ENCODE results near the gene OR6K3. TPM values are rescaled to one million over a fixed set of nuclear protein-coding genes. Genes with fewer than 3 reads are reported as not detected.

OR6K3 gene
- total RNA-seq, 1 donor from 2014 or later, result 2.2 TPM

DNA sequence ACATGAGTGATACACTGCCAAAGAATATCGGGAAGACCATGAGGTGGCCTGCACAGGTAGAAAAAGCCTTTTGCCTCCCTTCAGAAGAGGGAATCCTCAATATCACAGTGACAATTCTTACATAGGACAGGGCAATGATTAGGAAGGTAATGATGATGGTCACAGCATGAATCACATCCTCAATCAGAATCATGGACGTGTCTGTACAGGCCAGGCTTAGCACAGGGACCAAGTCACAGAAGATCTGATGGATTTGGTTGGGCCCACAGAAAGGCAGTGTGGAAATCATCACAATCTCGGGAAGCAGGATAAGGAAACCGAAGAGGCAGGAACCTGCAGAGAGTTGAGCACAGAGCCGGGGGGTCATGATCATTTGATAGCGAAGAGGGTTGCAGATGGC is 3.2 kb downstream of the OR6K3 start:
- H3K27ac ChIP-seq, result no peak overlapping the region
- intact Hi-C loops (cut with DNase I), result no loop called here
- H3K9me3 ChIP-seq, result no peaks in the 10 kb centered on the region
- H3K36me3 ChIP-seq, result no peaks in the 10 kb centered on the region
- ATAC-seq (no peak), DNase-seq (no peak)
- H3K4me3 ChIP-seq, result no peak overlapping the region
- H3K4me1 ChIP-seq, result no peaks in the 10 kb centered on the region
- H3K27me3 ChIP-seq (ENCODE audit: low read depth), result no peaks in the 10 kb centered on the region
- TF ChIP-seq, protein P1, sequence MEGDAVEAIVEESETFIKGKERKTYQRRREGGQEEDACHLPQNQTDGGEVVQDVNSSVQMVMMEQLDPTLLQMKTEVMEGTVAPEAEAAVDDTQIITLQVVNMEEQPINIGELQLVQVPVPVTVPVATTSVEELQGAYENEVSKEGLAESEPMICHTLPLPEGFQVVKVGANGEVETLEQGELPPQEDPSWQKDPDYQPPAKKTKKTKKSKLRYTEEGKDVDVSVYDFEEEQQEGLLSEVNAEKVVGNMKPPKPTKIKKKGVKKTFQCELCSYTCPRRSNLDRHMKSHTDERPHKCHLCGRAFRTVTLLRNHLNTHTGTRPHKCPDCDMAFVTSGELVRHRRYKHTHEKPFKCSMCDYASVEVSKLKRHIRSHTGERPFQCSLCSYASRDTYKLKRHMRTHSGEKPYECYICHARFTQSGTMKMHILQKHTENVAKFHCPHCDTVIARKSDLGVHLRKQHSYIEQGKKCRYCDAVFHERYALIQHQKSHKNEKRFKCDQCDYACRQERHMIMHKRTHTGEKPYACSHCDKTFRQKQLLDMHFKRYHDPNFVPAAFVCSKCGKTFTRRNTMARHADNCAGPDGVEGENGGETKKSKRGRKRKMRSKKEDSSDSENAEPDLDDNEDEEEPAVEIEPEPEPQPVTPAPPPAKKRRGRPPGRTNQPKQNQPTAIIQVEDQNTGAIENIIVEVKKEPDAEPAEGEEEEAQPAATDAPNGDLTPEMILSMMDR (IDR thresholded peaks at IDR 0.05), result no peak

DNA sequence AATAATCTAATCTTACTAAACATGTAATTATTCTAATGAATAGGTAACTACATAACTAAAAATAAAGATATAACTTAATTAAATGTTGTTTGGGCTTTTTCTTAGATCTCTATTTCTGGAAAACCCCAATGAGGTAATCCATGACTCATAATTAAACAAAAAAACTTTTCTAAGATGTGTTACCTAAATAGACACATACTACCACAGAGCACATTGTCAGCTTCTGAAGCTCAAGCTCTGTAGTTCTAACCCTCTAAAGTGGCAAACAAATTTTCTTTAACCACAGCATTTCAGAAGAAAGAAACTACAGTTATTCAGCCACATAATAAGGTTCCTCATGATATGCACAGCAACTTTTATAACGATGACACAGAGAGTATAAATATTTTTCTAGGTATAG is 4.2 kb downstream of the OR6K3 start:
- no peak overlapping the region for H3K4me3 ChIP-seq
- TF ChIP-seq, protein P1 (IDR thresholded peaks at IDR 0.05), result no peak
- intact Hi-C loops (cut with DNase I), result no loop called here
- DNase-seq (no peak), ATAC-seq (no peak)
- no peak overlapping the region for H3K27ac ChIP-seq
- no peaks in the 10 kb centered on the region for H3K9me3 ChIP-seq
- no peaks in the 10 kb centered on the region for H3K36me3 ChIP-seq
- no peaks in the 10 kb centered on the region for H3K4me1 ChIP-seq
- H3K27me3 ChIP-seq (ENCODE audit: low read depth), result no peaks in the 10 kb centered on the region

DNA sequence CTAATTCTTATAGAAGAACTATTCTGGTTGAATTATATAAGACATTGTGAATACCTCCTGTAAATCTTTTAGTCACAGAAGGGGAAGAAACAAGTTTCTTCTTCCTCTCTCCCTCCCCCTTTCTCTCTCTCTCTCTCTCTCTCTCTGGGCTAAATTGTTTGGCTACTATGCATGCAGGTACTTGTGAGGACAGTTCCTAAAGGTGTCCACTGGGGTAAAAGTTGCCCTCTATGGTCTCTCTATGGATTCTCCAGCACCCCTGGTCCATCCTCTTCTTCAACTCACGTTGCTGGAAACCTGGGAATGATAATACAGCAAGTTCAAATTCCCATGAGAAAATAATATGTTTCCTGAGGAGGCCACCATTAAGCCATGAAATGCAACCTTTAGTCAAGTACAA is 5.8 kb downstream of the OR6K3 start:
- H3K27me3 ChIP-seq (ENCODE audit: low read depth), result no peaks in the 10 kb centered on the region
- no peaks in the 10 kb centered on the region for H3K36me3 ChIP-seq
- H3K4me1 ChIP-seq, result no peaks in the 10 kb centered on the region
- TF ChIP-seq, protein P1 (IDR thresholded peaks at IDR 0.05), result no peak
- H3K9me3 ChIP-seq, result no peaks in the 10 kb centered on the region
- intact Hi-C loops (cut with DNase I), result no loop called here
- no peak overlapping the region for H3K27ac ChIP-seq
- ATAC-seq (no peak), DNase-seq (no peak)
- H3K4me3 ChIP-seq, result no peak overlapping the region

DNA sequence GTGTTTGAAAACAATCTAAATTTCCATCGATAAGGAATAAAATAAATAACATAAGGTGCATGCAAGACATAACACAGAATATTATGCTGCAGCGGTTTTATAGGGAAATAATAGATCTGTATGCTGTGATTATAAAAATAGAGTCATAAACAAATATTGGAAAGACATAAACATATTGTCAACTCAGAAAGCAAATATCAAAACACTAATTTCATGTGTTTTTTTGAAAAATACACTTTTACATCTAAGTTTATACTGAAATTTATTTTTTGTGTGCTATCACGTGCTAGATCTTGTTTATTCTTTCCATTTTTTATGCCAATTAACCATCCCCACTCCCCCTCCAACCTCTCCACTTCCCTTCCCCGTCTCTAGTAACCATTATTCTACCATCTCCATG is 9.4 kb downstream of the OR6K3 start:
- intact Hi-C loops (cut with DNase I), result no loop called here
- Histone ChIP-seq H3K9me3 (no peaks in the 10 kb centered on the region), H3K4me1 (no peaks in the 10 kb centered on the region), H3K4me3 (no peak overlapping the region), H3K27ac (no peak overlapping the region), H3K36me3 (no peaks in the 10 kb centered on the region), H3K27me3 (ENCODE audit: low read depth) (no peaks in the 10 kb centered on the region)
- TF ChIP-seq, protein P1 (IDR thresholded peaks at IDR 0.05), result no peak
- ATAC-seq, result no peak
- no peak for DNase-seq

DNA sequence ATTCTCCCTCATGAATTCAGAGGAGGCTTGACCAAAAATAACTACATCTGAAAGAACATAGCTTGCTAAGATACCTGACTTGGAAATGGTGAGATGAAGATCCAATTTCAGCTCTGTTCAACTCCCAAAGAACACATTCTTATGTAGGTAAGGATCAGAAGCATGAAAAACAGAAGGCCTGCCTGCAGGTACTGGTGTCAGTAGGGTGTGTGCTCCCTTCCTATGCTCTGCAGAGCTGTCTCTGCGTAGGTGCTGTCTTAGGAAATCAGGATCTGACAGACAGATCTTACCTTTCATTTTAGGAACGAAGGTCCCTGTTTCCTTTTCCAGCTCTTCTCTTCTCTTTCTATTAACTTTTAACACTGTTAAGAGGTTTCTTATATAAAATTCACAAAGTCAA is 14.4 kb downstream of the OR6K3 start:
- ATAC-seq (no peak), DNase-seq (no peak)
- Histone ChIP-seq H3K9me3 (no peaks in the 10 kb centered on the region), H3K4me3 (no peak overlapping the region), H3K27ac (no peak overlapping the region), H3K27me3 (ENCODE audit: low read depth) (no peaks in the 10 kb centered on the region), H3K36me3 (no peaks in the 10 kb centered on the region), H3K4me1 (no peaks in the 10 kb centered on the region)
- TF ChIP-seq, protein P1 (IDR thresholded peaks at IDR 0.05), result no peak
- intact Hi-C loops (cut with DNase I), result no loop called here

DNA sequence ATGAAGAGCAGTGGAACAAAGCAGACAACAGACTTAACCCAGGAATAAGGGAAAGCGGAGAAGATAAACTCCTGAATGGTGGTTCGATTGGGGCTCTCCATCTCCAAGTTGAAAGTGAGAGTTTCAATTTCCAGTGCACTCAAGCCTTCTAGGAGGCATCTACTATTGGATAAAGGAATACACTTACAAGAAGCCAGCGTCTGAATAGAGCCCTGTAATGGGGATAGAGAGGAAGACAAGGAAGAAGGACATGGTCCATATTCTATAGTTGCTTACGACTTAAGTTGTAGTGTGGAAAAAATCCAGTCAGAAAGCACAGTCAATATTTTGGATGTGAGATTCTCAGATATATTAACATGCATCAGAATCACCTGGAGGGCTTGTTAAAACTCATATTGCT is 20.0 kb downstream of the OR6K3 start, which contains the start of gene OR6K2:
TSS of gene OR6K2 (minus strand) at position 101 of the 400 bp plus-strand sequence. CDS start at position 101, 0 bp downstream.
- Histone ChIP-seq H3K4me1 (no peaks in the 10 kb centered on the region), H3K9me3 (no peaks in the 10 kb centered on the region), H3K27ac (no peak within 1 kb of the TSS), H3K36me3 (no peaks in the 10 kb centered on the region), H3K27me3 (ENCODE audit: low read depth) (no peaks in the 10 kb centered on the region), H3K4me3 (no peak within 1 kb of the TSS)
- DNase-seq, result no peak
- TF ChIP-seq, protein P1 (IDR thresholded peaks at IDR 0.05), result no peak
- no peak for ATAC-seq
- intact Hi-C loops (cut with DNase I), result no loop called here

Measured in lower lobe of right lung (tissue), 2 donors.